Measurements from ENCODE around the gene PLXNA3. TPM values are rescaled to one million over a fixed set of nuclear protein-coding genes. Genes with fewer than 3 reads are reported as not detected.
A peak's percentile ranks its signal among the peaks of the same experiment; 100 is the strongest.

The PLXNA3 gene
- total and polyA plus RNA-seq, 10 of the 15 experiments (the other 5 are each of a cell fraction or from before 2014, with no cell fraction given): 0.26 to 26.8 (median 3.4) TPM

- TF ChIP-seq REST (IDR thresholded peaks at IDR 0.05; ENCODE audit: low read depth, low read length) (no peak), SP1 (IDR thresholded peaks at IDR 0.05; ENCODE audit: low read depth, low read length) (no peak), EP300 (IDR thresholded peaks at IDR 0.05; ENCODE audit: borderline replicate concordance in 1 of 2, control insufficient read depth in 1 of 2, low read depth in 2 of 2, low read length in 2 of 2) (no peak)
Measured at GRCh38 chrX:154436983-154437752, 20.9 kb upstream of the PLXNA3 start, which contains the start of gene GDI1 (continued).

DNA sequence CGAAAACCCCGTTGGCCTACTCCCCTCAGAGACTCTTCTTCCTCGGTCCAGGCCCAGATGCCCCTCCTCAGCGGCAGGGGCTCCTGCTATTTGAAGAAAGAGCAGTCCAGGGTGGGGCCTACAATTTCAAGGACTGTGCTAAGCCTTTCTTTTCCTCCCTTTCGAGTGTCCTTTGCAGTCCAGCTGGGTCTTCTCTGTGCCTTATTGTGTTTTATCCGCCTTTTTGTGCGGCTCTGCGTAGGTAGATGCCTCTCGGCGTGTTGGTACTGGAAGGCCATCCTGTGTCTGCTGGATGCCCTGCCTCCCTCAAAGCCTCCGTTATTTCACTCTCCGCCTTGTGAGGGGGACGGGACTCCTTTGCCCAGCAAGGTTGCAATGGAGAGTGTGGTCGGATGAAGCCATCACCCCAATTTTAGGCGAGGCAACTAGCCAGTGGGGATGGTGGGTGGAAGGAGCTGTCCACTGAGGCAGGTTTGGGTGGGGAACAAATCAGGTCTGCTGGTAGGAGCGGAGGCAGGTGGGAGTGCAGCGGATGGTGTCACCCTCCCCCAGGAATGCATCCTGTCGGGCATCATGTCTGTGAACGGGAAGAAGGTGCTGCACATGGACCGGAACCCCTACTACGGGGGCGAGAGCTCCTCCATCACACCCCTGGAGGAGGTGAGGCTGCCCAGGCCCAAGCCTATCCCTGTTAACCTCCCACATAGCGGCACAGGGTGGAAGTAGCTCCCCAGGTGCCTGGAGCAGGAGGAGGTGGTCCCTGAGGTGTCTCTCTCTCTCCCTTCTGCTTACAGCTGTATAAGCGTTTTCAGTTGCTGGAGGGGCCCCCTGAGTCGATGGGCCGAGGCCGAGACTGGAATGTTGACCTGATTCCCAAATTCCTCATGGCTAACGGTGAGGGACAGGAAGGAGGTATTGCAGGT, 19.8 kb upstream of the PLXNA3 start:
- no TSS peak for BruUV-seq (replicated peaks)
- H3K27me3 ChIP-seq (replicated peaks in 1 of 2; ENCODE audit: control insufficient read depth in 2 of 2, insufficient read depth in 2 of 2, low read length in 1 of 2): no peaks in the 10 kb centered on the region
- ChIA-PET RAD21 (ENCODE audit: unreplicated experiment) (no interaction called here), POLR2A (interaction anchor here (0.7 to 1.7 kb wide), 4 partner anchors 11 to 52 kb away, joined by 3 read pairs; partner anchors contain the start of genes RPL10 and SLC10A3), CTCF (no interaction called here), SMC1A (ENCODE audit: uncharacterized antibody, unreplicated experiment) (no interaction called here)
- H2AFZ ChIP-seq (ENCODE audit: control insufficient read depth, low read depth, low read length): no peak overlapping the region
- H3K79me2 ChIP-seq (ENCODE audit: control insufficient read depth, insufficient read depth, low read length): peaks cover 21% of the 10 kb centered on the region
- 61% methylated on average over 28 of the region's 28 CpGs for WGBS (ENCODE audit: insufficient coverage, insufficient replicate concordance, low lambda C conversion rate, missing lambda C conversion rate)
- no peak for FAIRE-seq
- H3K4me1 ChIP-seq (ENCODE audit: control insufficient read depth, insufficient read depth, low read length): no peaks in the 10 kb centered on the region
- peak overlapping the region; percentile 84 for H3K4me2 ChIP-seq (ENCODE audit: control insufficient read depth, insufficient read depth)
- DNase-seq (ENCODE audit: low read depth, low spot score): no peak
- H3K9ac ChIP-seq (ENCODE audit: control insufficient read depth, insufficient read depth, low read length): peak overlapping the region; percentile 56; the same call in 1 of the 2 replicates
- peaks cover 0 to 5% of the 10 kb centered on the region in 2 experiments; a peak in 1 of 4 replicates for H3K36me3 ChIP-seq (ENCODE audit: control insufficient read depth in 2 of 2, insufficient read depth in 2 of 2, low read length in 1 of 2)
- TF ChIP-seq MLLT1 (IDR thresholded peaks at IDR 0.05) (peak; percentile 54; the same call in 1 of the 2 replicates), YBX1 (IDR thresholded peaks at IDR 0.05) (no peak), CREB1 (IDR thresholded peaks at IDR 0.05; ENCODE audit: low read depth) (no peak)
- H4K20me1 ChIP-seq (ENCODE audit: control insufficient read depth, insufficient read depth): no peaks in the 10 kb centered on the region
- no peak for ATAC-seq
- intact Hi-C loops (cut with micrococcal nuclease; ENCODE audit: unreplicated experiment) (loop anchor here (5.0 kb wide), 2 partner anchors 39 to 41 kb away; partner anchors contain the start of genes LAGE3 and RPL10), in situ Hi-C loops (cut with MboI) (no loop called here)
- peak overlapping the region; percentile 74 for H3K4me3 ChIP-seq
- no peaks in the 10 kb centered on the region; the same call in 2 of the 3 replicates for H3K9me3 ChIP-seq (replicated peaks; ENCODE audit: control insufficient read depth, insufficient read depth, low read length)
- H3K27ac ChIP-seq (ENCODE audit: control insufficient read depth, insufficient read depth): no peak overlapping the region
